GM21447 (cell line): ENCODE measurements around the gene SNX3.

Source experiments
- ATAC-seq: cut with Tn5 transposase; IDR thresholded peaks from one replicate; pipeline ENCODE4 v1.9.1; 2021; ENCODE audit not compliant: unreplicated experiment

SNX3 gene

GRCh38 chr6:108207013-108207412 is 53.8 kb downstream of the SNX3 start:
- no peak for ATAC-seq

- no peak for ATAC-seq
These were observed 57.4 kb downstream of the SNX3 start for GRCh38 chr6:108203189-108204112.

GRCh38 chr6:108200631-108201030 is 60.2 kb downstream of the SNX3 start:
- no peak for ATAC-seq

GRCh38 chr6:108200186-108200585 is 60.7 kb downstream of the SNX3 start:
- ATAC-seq = no peak

- no peak for ATAC-seq
These were observed 61.9 kb downstream of the SNX3 start for GRCh38 chr6:108198761-108199498.

GRCh38 chr6:108195209-108195608 is 65.6 kb downstream of the SNX3 start:
- ATAC-seq = no peak

GRCh38 chr6:108194503-108194902 is 66.3 kb downstream of the SNX3 start:
- ATAC-seq = no peak

- ATAC-seq = no peak
These were observed 67.0 kb downstream of the SNX3 start for GRCh38 chr6:108193835-108194234.

GRCh38 chr6:108193131-108193530 is 67.7 kb downstream of the SNX3 start:
- ATAC-seq = no peak

- ATAC-seq = no peak
These were observed 73.3 kb downstream of the SNX3 start for GRCh38 chr6:108187519-108187918.

GRCh38 chr6:108186226-108186625 is 74.6 kb downstream of the SNX3 start:
- no peak for ATAC-seq

GRCh38 chr6:108180776-108181175 is 80.1 kb downstream of the SNX3 start:
- ATAC-seq = no peak

- ATAC-seq = no peak
These were observed 80.6 kb downstream of the SNX3 start for GRCh38 chr6:108180266-108180665.

GRCh38 chr6:108179741-108180140 is 81.1 kb downstream of the SNX3 start:
- ATAC-seq = no peak

- no peak for ATAC-seq
These were observed 84.4 kb downstream of the SNX3 start for GRCh38 chr6:108176281-108177089.

- ATAC-seq = no peak
These were observed 85.1 kb downstream of the SNX3 start for GRCh38 chr6:108175592-108176279.

GRCh38 chr6:108175176-108175591 is 85.7 kb downstream of the SNX3 start:
- no peak for ATAC-seq

- no peak for ATAC-seq
These were observed 86.3 kb downstream of the SNX3 start for GRCh38 chr6:108174371-108175175.

- no peak for ATAC-seq
These were observed 88.8 kb downstream of the SNX3 start for GRCh38 chr6:108171918-108172516.
